GM20431 (cell line): Measurements from ENCODE around the gene FAT2.
"Not testable (repeated sequence)": the region's sequence is repeated elsewhere in the genome, so short reads cannot be mapped to it uniquely, and the experiment has no call there.

Experiments
- in situ Hi-C: fragments of 300-500 bp; cut with MseI, MboI; formaldehyde crosslinking; loops from one replicate; pipeline ENCODE4 v1.15.0; 2020; ENCODE audit warnings: low sequenced_read_pairs; ENCODE audit not compliant: unreplicated experiment

FAT2 gene

DNA sequence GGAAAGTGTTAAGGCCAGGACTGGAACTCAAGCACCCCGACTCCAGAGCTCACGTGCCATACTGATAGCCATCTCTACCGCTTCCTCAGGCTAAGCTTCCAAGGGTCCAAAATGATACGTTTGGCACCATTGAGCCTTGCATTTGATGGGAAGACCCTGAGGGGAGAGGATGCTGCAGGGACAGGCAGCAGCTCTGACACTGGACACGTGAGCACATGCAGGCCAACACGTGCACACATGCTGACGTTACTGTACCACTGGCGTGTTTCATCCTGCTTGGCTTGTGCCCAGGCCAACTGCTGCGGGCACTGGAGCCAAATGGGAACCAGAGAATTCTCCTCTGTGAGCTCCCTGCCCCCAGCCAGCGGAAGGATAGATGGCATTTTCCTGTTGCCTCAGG lies 5.2 kb downstream of the FAT2 start:
- in situ Hi-C loops, result no loop called here

DNA sequence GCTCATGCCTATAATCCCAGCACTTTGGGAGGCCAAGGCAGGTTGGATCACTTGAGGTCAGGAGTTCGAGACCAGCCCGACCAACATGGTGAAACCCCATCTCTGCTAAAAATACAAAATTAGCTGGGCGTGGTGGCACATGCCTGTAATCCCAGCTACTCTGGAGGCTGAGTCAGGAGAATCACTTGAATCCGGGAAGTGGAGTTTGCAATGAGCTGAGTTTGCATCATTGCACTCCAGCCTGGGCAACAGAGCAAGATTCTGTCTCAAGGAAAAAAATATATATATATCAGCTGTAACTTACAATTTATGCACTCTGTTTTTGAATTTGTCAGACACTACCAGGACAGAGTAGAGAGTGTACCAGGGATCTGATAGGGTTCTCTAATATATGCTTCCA lies 5.8 kb downstream of the FAT2 start:
- in situ Hi-C loops, result not testable (repeated sequence)

DNA sequence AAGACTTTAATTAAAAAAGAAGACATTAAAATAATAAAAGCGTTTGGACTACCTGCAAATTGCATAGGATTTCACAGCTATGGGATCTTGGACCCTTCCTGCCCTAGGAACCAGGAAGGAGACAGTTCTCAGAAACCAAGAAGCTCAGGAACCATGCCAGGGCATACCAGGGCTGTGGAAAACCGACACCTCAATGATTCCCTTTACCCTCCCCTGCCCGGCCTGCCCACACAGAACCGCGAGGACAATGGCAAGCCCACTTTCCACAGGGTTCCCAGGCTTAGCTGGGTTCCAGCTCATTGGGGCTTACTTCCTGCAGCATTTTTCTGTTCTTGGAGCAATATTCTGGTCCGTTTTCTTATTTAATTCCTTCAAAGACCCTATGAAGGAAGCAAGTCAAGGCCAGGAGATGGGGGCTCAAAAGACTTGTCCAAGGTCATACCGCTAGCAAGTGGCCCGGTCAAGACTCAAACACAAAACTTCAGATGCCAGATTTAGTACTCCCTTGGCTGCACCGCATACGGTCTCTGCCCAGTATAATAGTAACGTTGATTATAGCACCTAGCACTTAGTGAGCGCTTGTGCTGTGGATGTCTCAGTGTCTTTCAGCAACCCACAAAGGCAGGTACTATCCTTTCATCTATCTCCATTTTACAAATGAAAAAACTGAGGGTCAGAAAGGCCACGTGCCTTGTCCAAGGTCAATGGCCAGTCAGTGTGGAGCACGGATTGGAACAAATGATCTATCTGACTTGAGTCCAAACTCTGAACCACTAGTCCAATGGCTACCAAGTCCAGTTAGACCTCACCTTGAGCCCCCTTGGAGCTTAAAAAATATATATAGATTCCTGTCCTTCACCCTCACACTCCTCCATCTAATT lies 6.8 kb downstream of the FAT2 start:
- in situ Hi-C loops, result no loop called here

DNA sequence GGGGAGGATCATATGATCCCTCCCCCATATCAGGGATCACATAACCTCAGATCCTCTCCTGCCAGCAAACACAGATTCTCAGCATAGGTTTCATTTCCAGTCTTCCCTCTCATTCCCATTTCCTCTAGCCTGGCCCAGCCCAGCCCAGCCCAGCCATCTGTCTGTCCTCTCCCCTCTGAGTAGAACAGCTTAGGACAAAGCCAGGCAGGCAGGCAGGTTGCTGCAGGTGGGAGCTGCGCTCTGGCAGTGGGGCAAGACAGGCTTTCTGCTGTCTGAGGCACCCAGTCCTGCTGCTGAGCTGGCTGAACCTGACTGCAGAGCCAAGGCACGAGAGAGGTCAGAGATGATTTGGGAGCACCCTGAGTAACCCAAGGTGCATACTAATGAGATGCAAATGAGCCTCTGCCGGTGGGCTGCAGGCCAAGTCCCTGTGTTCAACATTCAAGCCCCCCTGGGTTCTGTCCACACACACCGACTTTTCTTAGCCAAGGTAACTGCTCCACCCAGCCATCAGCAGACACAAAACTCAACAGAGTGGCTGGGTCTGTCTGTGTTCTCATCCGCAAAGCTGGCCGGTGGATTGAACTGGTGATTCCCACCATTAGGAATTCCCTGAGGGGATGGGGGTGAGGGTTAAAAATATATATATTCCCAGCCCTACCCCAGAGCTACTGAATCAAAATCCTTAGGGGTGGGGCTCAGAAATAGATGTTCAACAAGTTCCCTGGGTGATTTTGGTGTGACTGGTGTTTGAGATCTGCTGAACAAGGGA lies 9.1 kb downstream of the FAT2 start:
- in situ Hi-C loops, result no loop called here

DNA sequence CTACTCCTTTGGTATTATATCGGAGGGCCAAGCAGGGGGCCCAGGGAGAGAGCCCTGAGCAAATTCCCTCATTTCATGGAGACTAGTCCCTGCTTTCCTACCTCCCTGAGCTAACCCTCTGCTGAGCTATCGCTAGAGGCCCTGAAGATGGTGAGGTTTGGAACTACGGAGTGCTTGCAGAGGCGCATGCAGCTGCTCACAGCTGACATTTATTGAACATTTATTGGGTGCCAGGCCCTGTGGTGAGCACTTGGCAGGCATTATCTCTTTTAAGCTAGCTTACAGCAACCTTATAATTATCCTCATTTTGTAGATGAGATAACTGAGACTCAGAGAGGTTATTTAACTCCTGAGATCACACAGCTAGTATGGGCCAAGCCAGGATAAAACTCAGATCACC lies 9.8 kb downstream of the FAT2 start:
- in situ Hi-C loops, result no loop called here

DNA sequence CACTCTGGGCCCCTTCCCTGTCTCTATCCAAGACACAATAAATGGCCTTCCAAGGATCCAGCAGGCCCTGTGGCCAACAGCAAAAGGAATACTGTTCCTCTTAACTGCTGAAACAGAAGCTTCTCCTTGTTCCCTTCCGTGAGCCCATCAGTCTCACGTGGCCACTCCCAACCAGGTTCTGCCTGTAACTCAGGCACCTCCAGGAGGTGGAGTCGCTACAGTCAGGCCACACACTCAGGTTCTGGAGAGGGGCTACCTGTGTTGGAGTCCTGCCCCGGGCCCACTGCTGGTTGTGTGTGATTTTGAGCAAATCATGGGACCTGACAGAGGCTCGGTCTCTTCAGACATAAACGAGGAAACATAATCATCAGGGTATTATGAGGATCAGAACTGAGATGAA lies 10.3 kb downstream of the FAT2 start:
- in situ Hi-C loops, result no loop called here

DNA sequence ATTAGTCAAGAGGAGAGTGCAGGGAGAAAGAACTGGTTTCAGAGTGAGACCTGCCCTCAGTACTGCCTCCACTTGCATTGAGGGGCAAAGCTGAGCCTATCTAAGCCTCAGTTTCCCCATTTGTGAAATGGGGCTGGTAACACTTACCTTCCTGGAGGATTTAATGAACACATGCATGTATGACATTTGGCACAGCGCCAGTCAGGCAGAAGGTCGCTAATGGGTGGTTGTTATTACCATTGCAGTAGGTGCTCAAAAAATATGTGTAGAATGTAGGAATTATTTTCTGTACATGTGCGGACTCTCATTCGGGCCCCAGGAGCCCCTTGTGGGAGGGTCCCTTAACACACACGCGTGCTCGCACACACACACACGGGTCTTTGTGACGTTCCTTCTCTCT lies 10.9 kb downstream of the FAT2 start:
- in situ Hi-C loops, result no loop called here

DNA sequence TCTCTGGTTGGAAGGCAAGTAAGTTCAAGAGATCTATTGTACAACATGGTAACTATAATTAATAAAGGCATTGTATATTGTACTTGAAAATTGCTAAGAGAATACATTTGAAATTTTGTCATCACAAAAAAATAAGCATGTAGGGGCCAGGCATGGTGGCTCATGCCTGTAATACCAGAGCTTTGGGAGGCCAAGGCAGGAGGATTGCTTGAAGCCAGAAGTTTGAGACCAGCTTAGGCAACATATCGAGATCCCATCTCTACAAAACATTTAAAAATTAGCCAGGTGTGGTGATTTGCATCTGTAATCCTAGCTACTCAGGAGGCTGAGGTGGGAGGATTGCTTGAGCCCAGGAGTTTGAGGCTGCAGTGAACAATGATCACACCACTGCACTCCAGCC lies 12.0 kb downstream of the FAT2 start:
- in situ Hi-C loops, result not testable (repeated sequence)

DNA sequence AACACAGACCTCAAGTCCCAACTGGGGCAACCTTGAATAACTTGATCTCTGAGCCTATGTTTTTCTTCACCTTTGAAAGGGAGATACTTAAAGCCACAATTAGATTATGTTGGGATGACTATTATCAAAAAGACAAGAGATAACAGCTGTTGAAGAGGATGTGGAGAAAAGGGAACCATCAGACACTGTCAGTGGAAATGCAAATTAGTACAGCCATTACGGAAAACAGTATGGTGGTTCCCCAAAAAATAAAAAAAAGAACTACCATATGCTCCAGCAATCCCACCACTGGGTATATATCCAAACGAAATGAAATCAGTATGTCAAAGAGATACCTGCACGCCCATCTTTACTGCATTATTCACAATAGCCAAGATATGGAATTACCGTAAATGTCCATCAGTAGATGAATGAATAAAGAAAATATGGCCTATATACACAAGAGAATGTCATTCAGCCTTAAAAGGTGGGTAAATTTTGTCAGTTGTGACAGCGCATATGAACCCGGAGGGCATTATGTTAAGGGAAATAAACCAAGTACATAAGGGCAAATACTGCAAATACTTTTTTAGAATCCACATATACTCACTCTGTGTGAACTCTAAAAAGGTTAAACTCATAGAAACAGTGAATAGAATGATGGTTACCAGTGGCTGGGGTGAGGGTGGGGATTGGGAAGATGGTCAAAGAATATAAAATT lies 12.7 kb downstream of the FAT2 start:
- in situ Hi-C loops, result no loop called here

DNA sequence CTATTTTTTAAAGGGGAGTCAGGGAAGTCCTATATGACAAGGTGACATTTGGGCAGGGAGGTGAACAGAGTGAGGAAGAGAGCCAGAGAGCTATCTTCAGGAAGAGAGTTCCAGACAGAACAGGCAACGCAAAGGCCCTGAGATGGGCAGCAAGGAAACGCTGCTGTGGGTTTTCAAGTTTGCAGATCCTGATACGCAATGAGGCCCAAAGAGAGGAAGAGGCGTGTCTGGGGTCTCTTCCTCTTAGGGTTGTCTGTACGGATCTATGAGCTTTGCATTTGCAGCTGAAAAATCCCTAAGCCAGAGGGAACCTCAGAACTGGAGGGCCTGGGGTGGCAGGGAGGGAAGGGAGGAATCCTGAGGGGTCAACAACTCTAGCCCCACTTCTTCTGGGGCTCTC lies 13.6 kb downstream of the FAT2 start:
- in situ Hi-C loops, result no loop called here

DNA sequence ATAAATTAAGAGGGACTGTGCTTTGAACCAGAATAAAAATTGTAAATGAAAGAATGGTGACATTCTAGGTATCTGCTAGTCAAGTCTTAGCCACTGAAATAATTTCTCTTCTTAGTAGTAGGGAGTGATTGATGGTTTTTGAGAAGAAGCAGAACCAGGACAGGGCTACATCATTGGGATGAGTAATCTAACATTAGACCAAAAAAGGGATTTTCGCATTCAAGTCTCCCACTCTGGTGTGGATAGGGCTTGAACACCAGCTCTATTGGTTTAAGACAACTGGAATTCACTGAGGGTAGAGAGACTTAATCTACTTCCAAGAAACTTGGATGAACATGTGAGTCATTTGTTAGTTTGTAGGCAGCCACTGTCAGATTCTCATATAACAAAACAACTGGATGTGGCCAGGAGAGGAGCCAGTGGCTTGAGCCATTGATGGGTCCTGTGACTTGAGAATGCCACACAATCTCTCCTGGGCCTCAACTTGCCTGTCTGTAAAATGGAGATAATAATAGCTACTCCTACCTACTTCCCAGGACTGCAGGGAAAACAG lies 16.6 kb downstream of the FAT2 start:
- in situ Hi-C loops, result no loop called here

DNA sequence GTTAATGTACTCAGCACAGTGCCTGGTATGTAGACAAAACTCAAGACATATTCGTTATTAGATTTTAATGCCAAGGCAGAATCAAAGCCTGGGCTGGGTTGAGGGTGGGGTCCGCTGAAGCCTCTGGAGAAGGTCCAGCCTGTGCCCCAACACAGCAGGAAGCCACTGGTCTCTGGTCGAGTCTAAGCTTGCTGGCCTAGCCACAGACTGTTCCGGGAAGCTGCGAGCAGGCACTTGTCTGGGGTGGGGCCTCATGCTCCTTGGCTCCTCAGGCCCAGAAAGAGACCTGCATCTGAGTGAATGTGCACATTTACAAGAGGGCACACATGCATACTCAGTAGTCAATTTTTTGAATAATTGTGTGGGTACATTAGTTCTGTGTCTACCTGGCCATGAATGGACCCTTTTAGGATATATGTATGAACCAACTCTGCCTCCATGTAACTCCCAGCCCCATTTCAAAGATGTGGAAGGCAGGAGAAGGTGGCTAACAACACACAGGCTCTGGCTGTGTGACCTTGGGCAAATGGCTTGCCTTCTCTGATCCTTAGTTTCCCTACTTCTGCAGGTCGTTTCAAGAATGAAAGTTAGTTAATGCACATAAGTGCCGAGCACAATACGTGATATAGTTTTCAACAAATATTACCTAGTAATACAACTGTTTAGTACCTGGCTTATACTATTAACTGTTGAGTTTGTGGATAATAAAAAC lies 18.3 kb downstream of the FAT2 start:
- in situ Hi-C loops, result no loop called here

DNA sequence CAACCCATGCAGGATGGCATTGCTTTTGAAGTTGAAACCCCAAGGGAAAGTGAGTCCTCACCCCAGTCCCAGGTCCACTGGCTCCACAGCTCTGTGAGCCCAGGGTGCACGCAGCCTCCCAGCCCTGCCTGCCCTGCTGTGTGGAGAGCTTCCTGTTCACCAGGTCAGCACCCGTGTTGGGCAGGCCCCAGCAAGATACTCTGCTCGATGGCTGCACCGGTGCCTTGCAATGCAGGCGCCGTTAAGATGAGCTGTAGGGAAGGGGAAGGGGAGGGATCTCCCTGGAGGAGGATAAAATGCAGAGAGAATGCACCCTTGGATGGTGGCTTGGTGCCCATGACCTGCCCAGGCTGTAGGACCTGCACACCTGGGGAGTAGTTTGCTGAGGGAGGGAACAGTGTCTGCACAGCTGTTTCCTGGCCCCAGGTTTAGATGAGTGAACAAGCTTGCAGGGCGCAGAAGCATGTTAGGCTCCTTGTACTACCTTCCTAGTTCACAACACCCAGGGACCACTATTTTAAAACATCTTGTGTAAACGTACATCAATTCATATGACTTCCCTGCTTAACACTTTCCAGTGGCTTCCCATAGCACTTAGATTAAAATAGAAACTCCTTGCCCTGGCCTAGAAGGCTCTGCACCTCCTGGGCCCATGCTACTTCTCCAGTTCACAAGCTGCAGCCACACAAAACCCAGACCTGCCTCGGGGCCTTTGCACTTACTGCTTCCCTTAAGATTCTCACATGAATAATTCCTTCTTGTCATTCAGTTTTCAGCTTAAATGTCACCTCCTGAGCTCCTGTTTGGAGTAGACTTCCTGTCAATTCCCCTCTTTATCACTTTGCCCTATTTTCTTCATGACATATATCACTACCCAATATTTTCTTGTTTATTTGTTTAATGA lies 19.6 kb downstream of the FAT2 start:
- in situ Hi-C loops, result no loop called here

DNA sequence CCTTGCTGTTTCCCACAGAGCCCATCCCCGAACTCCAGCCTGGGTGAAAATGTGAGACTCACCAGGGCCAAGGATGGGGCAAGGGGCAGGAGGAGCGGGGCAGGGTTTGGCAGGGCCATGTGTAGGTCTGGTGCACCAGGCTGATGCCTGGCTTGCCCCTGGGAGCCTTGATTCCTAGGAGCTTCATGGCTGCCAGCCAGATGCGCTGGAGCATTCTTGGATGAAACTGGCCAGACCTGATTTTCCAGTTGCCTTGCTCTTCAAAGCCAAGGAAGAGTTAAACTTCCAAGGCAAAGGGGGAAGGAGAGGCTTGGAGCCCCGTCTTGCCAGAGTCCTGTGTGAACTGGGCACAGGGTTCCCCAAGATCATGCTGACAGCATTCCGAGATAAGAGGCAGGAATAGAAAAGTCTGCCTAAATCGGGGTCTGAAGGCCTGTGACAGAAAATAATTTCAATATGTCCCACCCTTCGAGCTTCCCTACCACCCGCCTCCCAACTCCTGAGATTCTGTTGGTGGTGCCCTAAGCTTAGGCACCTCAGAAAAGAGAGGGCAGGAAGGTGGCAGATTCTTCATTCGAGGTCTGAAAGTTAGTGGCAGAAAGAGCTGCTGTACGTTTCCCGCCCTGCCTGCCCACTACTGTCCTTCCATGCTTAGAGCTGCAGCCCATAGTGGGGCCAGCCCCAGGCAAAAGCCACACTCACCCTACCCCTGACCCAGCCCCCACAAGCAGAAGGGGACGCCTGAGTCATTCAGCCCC lies 20.4 kb downstream of the FAT2 start:
- in situ Hi-C loops, result no loop called here

DNA sequence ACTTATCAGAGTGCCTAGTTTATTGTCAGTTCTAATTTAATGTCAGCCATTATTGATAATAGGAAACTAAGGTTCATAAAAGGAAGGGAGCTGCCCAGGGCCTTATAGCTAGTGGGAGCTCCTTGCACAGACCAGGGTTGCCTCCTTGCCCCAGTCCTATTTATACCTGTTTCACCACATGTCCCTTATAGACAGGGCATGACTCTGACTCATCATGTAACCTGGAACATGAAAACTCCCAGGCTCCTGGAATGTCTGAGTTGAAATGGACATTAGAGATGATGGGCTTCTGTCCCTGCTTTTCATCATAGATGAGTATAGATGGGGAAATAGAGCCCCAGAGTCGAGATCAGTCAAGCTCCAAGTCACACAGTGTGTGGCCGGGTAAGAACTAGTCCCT lies 21.1 kb downstream of the FAT2 start:
- in situ Hi-C loops, result no loop called here

DNA sequence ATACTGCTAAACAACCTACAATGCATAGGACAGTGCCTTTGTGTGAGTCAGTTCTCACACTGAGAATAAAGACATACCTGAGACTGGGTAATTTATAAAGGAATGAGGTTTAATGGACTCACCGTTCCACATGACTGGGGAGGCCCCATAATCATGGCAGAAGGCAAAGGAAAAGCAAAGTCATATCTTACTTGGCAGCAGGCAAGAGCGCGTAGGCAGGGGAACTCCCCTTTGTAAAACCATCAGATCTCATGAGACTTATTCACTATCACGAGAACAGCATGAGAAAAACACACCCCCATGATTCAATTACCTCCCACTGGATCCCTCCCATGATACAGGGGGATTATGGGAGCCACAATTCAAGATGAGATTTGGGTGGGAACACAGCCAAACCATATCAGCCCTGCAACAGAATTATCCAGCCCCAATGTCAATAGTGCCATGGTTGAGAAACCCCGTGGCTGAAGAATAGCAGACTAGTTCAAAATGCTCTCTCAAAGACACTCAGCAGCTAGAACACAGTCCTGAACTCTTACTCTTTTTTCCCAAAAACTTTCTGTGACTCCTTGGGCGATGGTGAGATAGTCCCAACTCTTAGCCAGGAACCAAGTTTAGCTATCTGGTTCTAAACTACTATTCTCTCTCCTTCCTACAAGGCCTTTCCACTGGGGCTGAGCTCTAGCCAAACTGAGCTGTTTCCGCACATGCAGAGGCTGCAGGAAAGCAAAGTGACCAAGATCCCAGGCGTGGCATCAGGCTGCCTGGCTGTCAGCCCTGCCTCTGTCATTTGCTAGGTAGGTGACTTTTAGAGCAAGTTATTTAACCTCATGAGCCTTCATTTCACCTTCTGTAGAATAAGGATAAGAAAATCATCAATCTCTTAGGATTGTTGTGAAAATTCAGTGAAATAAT lies 21.7 kb downstream of the FAT2 start:
- in situ Hi-C loops, result no loop called here

DNA sequence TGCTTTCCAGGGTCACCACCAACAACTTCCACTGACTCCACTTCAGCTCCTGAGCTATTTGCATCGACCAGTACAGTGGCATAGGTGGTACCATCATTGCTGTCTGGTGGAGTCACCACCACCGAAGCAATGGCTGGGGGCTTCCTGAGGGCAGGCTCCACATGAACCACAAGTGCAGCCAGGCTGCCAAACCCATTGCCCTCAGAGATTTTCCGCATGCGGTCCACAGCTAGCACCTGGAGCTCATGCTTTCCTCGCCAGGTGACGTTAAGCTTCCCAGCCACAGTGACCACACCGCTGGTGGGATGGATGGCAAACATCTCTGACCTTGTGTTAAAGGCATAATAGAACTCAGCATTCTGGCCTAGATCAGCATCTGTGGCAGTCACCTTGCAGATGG lies 23.1 kb downstream of the FAT2 start:
- in situ Hi-C loops, result no loop called here
